ENCODE data around the gene CCDC68.

CCDC68 gene

GRCh38 chr18:54961016-54961423, 1.8 kb upstream of the CCDC68 start:
- DNase-seq (ENCODE audit: low read depth, low spot score) = no peak

GRCh38 chr18:54960197-54960596, 936 bp upstream of the CCDC68 start:
- DNase-seq (ENCODE audit: low read depth, low spot score) = no peak

GRCh38 chr18:54957996-54958395, 1.3 kb downstream of the CCDC68 start:
- DNase-seq (ENCODE audit: low read depth, low spot score) = no peak

GRCh38 chr18:54957296-54957832, 1.9 kb downstream of the CCDC68 start:
- DNase-seq (ENCODE audit: low read depth, low spot score) = no peak

GRCh38 chr18:54956506-54956905, 2.8 kb downstream of the CCDC68 start:
- DNase-seq (ENCODE audit: low read depth, low spot score) = no peak

GRCh38 chr18:54952026-54952425, 7.2 kb downstream of the CCDC68 start:
- no peak for DNase-seq (ENCODE audit: low read depth, low spot score)

- no peak for DNase-seq (ENCODE audit: low read depth, low spot score)
Measured at GRCh38 chr18:54950221-54950620, 9.0 kb downstream of the CCDC68 start.

DNA sequence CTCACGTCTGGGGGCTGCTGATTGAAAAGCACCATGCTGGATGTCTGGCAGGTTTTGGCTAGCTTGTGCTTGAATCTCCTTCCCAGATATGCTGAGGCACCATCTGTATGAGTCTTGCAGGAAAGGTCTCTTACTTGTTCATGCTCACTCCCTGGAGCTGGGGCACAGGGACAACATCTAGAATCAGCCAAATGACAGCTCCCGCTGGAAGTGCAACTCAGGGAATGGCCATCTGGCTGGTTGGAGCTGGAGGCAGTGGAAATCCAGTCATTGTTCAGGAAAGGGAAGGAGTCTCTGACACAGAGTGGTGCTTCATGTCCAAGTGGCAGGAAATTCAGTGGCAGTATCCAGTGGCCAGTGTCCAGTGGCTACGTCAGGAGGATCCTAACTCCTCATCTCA, 9.7 kb downstream of the CCDC68 start:
- no peak for DNase-seq (ENCODE audit: low read depth, low spot score)

- DNase-seq (ENCODE audit: low read depth, low spot score) = no peak
Measured at GRCh38 chr18:54948350-54948837, 10.9 kb downstream of the CCDC68 start.

DNA sequence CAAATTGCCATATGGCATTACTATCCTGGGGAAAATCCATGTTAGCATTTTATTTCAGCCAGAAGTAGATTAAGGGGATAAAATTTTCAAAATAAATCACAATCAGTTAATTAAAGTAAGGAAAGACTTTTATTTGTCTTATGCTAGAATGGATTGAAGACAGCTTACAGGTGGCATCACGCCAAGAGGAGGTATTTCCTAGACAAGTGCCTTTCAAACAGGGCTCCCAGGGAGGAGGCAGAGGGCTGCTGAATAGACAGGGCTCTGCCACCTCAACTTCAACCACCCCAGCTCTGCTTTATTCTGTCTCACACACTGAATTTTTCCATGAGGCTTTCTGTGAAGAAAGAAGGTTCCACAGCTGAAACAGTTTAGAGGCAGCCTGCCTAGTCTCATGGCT, 12.2 kb downstream of the CCDC68 start:
- no peak for DNase-seq (ENCODE audit: low read depth, low spot score)

- no peak for DNase-seq (ENCODE audit: low read depth, low spot score)
Measured at GRCh38 chr18:54946149-54946581, 13.1 kb downstream of the CCDC68 start.

- DNase-seq (ENCODE audit: low read depth, low spot score) = no peak
Measured at GRCh38 chr18:54945576-54946125, 13.6 kb downstream of the CCDC68 start.

- no peak for DNase-seq (ENCODE audit: low read depth, low spot score)
Measured at GRCh38 chr18:54942569-54942968, 16.7 kb downstream of the CCDC68 start.

GRCh38 chr18:54942144-54942543, 17.1 kb downstream of the CCDC68 start:
- no peak for DNase-seq (ENCODE audit: low read depth, low spot score)

GRCh38 chr18:54939361-54939917, 19.8 kb downstream of the CCDC68 start:
- no peak for DNase-seq (ENCODE audit: low read depth, low spot score)

GRCh38 chr18:54938506-54938905, 20.8 kb downstream of the CCDC68 start:
- DNase-seq (ENCODE audit: low read depth, low spot score) = no peak

DNA sequence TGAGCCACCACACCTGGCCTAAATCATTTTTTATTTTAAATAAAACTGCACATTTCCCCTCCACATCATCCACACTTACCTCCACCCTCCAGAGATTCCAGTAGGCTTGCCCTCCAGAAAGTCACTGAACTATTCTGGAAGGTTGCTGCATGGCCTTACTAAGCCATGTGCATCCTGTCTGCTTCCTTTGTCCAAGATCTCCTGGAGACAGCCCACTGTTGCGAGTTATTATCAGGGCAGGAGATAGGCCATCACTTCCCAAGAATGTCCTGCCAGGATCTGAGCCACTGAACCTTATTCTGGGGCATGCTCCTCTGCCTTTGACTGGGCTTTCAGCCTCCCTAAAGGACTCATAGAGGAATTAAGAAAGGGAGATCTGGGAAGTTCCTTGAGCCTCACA, 26.8 kb downstream of the CCDC68 start:
- DNase-seq (ENCODE audit: low read depth, low spot score) = no peak

DNA sequence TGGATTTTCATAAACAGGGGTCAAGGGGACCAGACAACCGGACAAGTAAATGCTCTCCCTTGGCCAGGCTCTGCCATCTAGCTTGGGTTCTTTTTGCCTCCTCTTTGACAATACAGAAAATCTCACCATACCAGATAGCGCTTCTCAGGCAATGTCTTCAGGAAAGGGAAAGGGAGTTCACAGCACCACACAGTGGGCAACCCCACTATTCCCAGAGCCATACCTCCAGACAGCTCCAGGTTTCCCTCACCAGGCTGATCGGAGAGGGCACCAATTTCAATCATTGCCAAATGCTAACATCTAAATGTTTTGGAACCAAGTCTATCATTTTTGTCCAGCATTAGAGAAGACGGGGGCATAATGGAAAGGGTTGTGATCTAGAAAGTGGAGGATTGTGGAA, 28.1 kb downstream of the CCDC68 start:
- DNase-seq (ENCODE audit: low read depth, low spot score) = no peak

DNA sequence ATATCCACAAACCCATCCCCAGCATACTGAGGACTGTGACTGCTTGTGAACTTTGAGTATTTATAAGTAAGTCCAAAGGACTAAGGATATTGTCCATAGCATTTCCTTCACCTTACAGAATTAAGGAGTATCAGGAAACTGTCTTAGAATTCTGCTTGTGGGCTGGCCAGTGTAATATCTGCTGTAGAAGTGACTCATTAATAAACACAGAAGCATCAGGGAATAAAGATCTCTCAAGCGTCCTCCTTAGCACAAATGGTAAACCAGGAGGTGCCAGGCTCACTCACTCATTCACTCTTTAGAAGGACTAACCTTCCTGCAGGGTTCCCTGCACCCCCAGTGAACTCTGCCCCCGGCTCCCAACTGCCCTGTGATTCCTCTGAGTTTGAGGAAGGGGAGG, 31.0 kb downstream of the CCDC68 start:
- DNase-seq (ENCODE audit: low read depth, low spot score) = no peak

DNA sequence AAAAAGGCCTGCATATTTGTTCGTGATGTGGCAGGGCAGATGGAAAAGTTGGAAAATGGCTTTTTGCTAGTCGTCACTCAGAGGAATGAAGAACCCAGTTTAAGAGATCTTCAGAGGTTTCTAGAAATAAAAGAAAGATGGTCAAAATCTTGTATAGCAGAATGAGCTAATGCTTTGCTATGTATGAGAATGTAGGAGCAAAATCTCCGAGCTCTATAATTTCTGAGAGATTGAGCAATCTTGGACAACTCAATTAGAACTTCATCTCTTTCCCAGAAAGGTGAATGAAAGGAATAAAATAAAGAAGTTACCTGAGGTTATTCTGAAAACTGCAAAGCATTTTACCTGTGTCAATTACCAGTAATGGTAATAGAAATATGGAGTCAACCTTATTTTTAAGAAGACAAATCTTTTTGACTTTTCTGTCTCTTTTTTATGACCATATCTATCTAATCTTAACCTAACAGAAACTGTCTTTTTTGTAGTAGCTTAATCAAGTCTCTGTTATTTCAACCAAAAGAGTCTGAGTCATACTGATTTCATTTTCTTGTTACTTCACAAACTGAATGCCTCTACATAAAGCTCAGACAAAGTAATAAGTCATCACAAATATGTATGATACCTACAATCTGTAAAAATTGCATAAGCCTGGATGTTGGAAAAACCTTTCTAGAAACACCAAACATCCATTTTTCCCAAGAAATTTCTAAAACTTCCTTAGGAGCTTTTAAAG, 32.5 kb downstream of the CCDC68 start:
- DNase-seq (ENCODE audit: low read depth, low spot score) = no peak

- no peak for DNase-seq (ENCODE audit: low read depth, low spot score)
Measured at GRCh38 chr18:54924948-54925347, 34.3 kb downstream of the CCDC68 start.

GRCh38 chr18:54923339-54923956, 35.8 kb downstream of the CCDC68 start:
- no peak for DNase-seq (ENCODE audit: low read depth, low spot score)
